Measurements from ENCODE around the gene METAP2.

METAP2 gene

GRCh38 chr12:95554532-95555071 lies 80.7 kb downstream of the METAP2 start:
- H3K4me1 ChIP-seq (ENCODE audit: control insufficient read depth, low read length), result peaks cover 7% of the 10 kb centered on the region
- no peaks in the 10 kb centered on the region for H3K9me2 ChIP-seq (replicated peaks; ENCODE audit: control insufficient read depth, low read length)
- H3K36me3 ChIP-seq (ENCODE audit: control insufficient read depth, low read length), result no peaks in the 10 kb centered on the region
- H4K20me1 ChIP-seq (ENCODE audit: control insufficient read depth, insufficient read depth, low read depth, low read length), result no peaks in the 10 kb centered on the region
- H3F3A ChIP-seq (ENCODE audit: control insufficient read depth, insufficient read depth), result no peaks in the 10 kb centered on the region
- no peaks in the 10 kb centered on the region for H3K79me2 ChIP-seq (ENCODE audit: control insufficient read depth, low read length)
- TF ChIP-seq CTCF (IDR thresholded peaks at IDR 0.05; ENCODE audit: low read depth, low read length, poor library complexity, severe bottlenecking), result no peak
- no peak for TF ChIP-seq EZH2phosphoT487 (IDR thresholded peaks at IDR 0.05; ENCODE audit: borderline replicate concordance, low read length)
- no peak overlapping the region for H3K4me2 ChIP-seq (ENCODE audit: low read length)
- H3K27ac ChIP-seq (ENCODE audit: low read depth, low read length), result no peak overlapping the region
- no peak overlapping the region for H3K4me3 ChIP-seq (ENCODE audit: low read length)
- no peaks in the 10 kb centered on the region for H3K9me3 ChIP-seq (ENCODE audit: control insufficient read depth, insufficient read depth, low read length)
- H3K27me3 ChIP-seq (ENCODE audit: control insufficient read depth, low read length), result no peaks in the 10 kb centered on the region

- H3K36me3 ChIP-seq (ENCODE audit: control insufficient read depth, low read length), result no peaks in the 10 kb centered on the region
- no peaks in the 10 kb centered on the region for H4K20me1 ChIP-seq (ENCODE audit: control insufficient read depth, insufficient read depth, low read depth, low read length)
- H3K4me2 ChIP-seq (ENCODE audit: low read length), result no peak overlapping the region
- TF ChIP-seq CTCF (IDR thresholded peaks at IDR 0.05; ENCODE audit: low read depth, low read length, poor library complexity, severe bottlenecking) (no peak), EZH2phosphoT487 (IDR thresholded peaks at IDR 0.05; ENCODE audit: borderline replicate concordance, low read length) (no peak)
- no peaks in the 10 kb centered on the region for H3K9me3 ChIP-seq (ENCODE audit: control insufficient read depth, insufficient read depth, low read length)
- H3F3A ChIP-seq (ENCODE audit: control insufficient read depth, insufficient read depth), result no peaks in the 10 kb centered on the region
- H3K4me3 ChIP-seq (ENCODE audit: low read length), result no peak overlapping the region
- H3K27me3 ChIP-seq (ENCODE audit: control insufficient read depth, low read length), result no peaks in the 10 kb centered on the region
- H3K27ac ChIP-seq (ENCODE audit: low read depth, low read length), result no peak overlapping the region
- H3K9me2 ChIP-seq (replicated peaks; ENCODE audit: control insufficient read depth, low read length), result no peaks in the 10 kb centered on the region
- peaks cover 7% of the 10 kb centered on the region for H3K4me1 ChIP-seq (ENCODE audit: control insufficient read depth, low read length)
- H3K79me2 ChIP-seq (ENCODE audit: control insufficient read depth, low read length), result no peaks in the 10 kb centered on the region
Measured at GRCh38 chr12:95557625-95558024, 83.7 kb downstream of the METAP2 start.

Data from DOHH2 (cell line).